Activated CD8-positive, alpha-beta memory T cell treated with anti-CD3 and anti-CD28 coated beads, Interleukin-2, amount 50 U/mL, for 1 hour (primary cell): ENCODE measurements around the gene SOCS4.
"Not testable (repeated sequence)": the region's sequence is repeated elsewhere in the genome, so short reads cannot be mapped to it uniquely, and the experiment has no call there.

ENCODE experiments used
- DNase-seq: peaks from one replicate; pipeline ENCODE4 v3.0.0-alpha.2; 2020; ENCODE audit errors: extremely low read depth

The SOCS4 gene, protein sequence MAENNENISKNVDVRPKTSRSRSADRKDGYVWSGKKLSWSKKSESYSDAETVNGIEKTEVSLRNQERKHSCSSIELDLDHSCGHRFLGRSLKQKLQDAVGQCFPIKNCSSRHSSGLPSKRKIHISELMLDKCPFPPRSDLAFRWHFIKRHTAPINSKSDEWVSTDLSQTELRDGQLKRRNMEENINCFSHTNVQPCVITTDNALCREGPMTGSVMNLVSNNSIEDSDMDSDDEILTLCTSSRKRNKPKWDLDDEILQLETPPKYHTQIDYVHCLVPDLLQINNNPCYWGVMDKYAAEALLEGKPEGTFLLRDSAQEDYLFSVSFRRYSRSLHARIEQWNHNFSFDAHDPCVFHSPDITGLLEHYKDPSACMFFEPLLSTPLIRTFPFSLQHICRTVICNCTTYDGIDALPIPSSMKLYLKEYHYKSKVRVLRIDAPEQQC

DNA sequence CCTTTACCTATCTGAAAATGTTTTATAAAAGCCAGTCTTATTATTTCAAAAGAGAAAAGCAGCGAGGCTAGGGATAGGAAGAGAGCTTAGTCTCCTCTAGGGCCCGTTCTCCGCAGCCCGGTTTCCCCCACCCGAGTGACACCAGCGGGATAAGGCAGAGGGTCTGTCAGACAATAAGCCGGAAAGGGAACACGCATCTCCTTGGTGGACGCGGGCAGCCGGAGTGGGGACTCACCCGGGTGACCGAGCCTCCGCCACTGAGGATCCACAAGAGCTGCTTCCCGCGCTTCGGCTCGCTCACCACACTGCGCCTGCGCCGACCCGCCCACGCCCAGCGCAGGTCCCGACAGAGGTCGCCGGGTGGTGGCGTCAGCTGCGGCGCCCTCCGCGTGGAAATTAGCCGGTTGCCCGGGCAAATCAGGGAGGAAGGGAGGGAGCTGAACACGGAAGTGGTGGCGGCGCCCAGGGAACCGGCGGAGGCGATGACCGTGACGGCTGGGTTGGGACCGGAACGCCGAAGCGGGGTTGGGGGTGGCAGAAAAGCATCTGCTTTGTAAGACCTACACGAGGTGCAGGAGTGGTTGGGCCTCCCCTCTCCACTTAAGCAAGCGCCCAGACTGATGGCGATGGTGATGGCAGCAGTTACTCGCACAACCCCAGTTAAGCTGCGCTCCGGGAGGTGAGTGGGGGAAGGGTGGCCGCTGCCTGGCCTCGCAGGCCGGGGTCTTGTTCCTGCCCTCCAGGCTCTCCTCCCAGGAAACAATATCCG, at the start of gene SOCS4, which contains the start of gene WDHD1:
TSS of gene SOCS4 (plus strand) at position 444 of the 769 bp plus-strand sequence. CDS start 15,806 bp downstream, outside the sequence.
TSS of gene WDHD1 (minus strand) at position 307 of the 769 bp plus-strand sequence. CDS start 312 bp downstream, outside the sequence.
- DNase-seq = peak; percentile 76

DNA sequence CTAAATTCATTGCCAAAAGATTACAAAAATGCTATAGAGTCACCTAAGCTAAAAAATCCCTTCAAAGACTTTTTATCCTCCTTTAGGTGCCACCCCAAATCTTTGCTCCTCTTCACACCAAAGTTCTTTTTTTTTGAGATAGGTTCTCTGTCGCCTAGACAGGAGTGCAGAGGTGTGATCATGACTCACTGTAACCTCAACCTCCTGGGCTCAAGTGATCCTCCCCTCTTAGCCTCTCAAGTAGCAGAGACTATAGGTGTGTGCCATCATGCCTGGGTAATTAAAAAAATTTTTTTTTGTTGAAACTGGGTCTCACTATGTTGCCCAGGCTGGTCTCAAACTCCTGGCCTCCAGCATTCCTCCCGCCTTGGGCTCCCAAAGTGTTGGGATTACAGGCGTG, 48.0 kb upstream of the SOCS4 start:
- DNase-seq = no peak

DNA sequence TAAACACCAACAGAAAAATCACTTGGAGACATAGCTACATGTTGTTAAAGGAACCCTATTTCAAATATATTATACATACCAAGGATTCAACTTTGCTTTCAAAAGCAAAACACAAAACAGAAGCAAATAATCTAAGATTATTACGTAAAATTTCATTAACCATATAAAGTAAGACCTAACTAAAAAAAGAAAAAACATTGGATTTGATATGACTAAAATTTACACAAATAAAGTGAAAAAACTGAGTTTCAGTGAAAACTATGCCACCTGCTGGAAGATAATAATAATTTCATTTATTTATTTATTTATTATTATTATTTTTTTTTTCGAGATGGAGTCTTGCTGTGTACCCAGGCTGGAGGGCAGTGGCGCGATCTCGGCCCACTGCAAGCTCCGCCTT, 45.3 kb upstream of the SOCS4 start:
- DNase-seq = no peak

DNA sequence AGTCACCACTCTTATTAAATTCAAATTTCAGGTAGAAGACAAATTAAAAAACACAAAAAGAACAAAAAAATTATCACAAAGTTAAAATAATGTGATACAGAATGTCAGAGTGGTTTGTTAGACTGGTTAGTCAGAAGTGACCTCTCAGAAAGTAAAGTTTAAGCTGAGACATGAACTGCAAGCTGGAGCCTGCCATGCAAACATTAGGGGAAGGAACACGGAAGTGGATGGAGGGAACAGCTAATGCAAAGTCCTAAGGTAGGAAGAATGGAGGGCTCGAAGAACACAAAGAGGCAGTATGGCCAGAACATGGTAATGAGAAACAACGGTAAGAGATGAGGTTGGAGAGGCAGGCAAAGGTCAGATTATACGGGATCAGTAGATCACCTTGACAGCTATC, 41.9 kb upstream of the SOCS4 start:
- DNase-seq = no peak

DNA sequence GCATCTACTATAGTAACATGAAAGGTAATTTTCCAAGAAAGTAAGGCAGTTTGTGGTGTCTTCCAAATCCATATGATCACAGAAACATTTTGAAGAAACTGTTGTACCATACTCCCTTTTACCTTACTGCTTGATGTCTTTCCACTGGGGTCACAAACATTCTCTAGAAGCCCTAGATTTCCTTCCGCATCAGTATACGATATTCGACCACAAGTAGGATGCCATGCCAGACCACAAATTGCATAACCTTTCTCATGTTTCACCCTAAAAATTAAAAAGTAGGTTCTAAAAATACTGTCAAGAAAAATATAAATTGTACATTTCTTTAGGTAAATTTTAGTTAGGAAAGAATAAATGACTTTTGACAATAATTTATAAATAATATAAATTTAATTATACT, 26.7 kb upstream of the SOCS4 start:
- DNase-seq = no peak

DNA sequence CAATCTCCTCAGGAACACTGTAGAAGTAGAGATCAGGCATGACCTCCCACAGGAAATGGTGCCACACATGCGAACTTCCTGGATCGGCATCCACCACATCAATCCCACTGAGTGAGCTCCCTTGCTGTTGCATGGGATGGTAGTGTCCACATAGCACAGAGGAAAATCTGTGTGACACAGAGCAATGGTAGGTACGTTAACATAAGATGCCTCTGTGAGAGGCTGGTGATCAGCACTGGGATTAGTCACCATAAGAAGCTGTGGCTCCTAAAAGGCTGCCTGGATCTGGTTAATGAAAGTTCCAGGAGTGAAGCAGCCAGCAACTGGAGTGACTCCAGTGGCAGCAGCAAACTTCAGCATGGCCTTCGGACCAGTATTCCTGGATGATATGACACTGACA, 22.0 kb upstream of the SOCS4 start:
- no peak for DNase-seq

DNA sequence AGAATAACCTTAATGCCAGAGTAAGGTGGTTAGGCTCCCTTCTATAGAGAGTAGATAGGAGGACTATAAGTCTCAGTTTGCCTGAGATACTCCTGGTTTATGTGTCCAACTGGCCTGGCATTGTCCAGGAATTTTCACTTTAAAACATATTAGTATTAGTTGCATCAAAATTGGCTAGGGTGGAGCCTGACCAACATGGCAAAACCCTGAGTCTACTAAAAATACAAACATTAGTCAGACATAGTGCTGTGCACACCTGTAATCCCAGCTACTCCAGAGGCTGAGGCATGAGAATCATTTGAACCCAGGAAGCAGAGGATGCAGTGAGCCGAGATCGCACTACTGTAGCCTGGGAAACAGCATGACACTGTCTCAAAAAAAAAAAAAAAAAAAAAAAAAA, 12.0 kb upstream of the SOCS4 start:
- no peak for DNase-seq

DNA sequence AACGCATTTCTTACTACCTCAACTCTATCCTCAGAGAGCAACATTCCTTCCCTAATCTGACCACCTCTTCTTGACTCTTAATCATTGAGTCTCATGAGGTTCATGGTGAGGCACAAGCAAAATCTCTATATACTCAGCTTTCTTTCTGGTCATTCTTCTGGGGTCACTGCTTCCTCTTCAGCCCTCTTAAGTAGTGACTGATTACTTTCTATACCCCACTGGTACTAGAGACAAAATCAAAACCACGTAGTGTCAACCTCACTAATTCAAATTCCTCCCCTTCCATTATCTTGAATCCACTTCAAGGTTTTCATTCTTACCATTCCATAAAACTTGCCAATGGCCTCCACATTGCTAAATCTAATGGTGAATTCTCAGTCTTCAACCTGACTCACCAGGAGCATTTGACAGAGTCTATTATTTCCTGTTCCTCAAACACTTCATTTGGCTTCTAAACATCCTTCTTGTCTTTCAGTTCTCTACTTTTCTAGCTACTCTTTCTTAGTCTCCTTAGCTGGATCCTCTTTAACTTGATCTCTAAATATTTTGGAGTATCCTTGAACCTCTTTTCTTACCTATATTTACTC, 7.0 kb upstream of the SOCS4 start:
- DNase-seq = no peak

DNA sequence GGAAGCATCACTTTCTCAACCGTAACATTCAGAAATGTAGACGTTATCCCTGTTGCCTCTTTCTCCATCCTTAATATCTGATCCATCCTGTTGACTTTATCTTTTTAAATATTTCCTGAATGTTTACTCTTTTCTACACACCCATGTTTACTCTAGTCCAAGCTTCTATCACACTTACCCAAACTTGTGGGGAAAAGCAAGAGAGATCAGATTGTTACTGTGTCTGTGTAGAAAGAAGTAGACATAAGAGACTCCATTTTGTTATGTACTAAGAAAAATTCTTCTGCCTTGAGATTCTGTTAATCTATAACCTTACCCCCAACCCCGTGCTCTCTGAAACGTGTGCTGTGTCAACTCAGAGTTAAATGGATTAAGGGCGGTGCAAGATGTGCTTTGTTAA, 2.7 kb upstream of the SOCS4 start:
- not testable (repeated sequence) for DNase-seq

DNA sequence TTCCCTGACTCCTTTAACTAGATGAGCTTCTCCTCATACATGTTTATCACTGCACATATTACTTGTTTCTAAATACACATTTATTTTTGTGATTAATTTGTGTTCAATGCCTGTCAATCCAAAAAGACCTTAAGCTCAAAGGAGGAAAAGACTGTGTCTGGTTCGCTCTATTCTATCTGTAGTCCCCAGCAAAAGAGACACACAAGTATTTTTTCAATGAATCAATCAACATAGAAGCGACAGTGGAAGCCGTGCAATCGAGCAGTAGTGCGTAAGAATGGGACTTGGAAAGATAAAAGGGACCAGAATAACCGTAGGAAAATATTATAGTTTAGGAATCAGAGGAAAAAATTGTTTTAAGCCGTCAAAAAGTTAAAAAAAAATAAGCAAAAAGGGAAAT, 1.1 kb upstream of the SOCS4 start:
- DNase-seq = no peak

DNA sequence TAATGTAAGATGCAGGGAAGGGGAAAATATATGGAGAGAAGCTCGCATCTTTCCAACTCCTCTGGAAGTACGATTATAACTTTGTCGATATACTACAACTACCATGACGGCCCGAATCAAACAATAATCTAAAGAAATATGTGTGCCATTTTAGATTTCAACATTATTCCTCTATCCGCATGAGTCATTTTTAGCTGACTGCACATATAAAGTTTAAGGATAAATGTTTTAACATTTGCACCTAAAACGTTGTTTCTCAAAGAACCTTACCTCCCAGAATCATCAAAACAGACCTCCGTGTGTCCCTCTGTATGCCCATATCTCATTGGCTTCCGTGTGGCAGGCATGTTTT, 619 bp upstream of the SOCS4 start:
- DNase-seq = no peak

DNA sequence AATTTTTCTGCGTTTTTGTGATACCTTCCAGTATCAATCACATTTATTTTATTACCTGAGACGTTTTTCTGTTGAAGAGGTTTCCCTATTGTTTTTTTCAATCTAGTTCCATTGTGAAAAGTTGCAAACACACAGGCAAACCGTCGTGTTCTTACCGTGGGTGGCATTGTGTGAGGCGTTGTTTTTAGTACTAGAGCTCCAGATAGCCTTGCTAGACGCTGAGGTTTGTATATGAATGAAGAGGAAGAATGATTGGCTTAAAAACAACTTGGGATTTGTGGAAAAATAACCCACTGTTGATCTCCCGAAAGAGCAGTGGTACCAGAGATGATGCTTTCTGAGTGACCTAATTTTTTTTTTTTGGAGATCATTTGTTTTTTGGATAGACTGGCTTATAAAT, 1.0 kb downstream of the SOCS4 start:
- no peak for DNase-seq

DNA sequence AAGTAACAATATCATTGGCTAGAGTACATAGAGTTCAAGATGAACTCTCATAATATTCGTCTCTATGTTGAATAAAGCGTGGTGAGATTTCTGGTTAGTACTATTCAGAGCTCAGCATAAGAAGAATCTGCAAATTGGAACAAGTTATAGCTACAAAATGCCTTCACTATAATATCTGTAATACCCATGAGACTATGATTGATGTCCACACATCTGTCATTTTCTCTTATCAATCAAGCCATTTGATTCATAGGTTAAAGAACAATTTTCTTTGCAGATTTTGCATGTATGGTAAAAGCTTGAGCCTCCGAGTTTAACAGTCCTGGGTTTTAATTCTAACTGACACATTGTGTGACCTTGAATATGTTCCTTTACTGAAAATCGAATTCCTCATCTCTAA, 1.4 kb downstream of the SOCS4 start:
- no peak for DNase-seq

DNA sequence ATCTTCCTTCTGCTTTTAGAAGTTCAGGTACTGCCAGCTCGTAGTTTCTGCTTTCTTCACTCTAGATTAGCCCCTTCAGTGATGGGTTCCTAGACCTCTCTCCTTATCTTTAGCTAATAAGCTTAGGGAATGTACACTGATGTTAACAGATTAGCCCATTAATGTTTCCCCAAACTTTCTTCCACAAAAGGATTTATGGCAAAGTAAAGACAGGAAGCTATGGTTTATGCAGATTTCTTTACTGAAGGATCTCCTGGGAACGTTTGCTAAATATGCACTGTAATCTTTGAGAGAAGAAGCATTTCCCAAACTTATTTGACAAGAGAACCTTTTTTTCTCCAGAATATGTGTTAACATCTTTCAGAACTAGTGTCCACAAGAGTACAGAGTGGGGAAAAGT, 4.2 kb downstream of the SOCS4 start:
- no peak for DNase-seq

DNA sequence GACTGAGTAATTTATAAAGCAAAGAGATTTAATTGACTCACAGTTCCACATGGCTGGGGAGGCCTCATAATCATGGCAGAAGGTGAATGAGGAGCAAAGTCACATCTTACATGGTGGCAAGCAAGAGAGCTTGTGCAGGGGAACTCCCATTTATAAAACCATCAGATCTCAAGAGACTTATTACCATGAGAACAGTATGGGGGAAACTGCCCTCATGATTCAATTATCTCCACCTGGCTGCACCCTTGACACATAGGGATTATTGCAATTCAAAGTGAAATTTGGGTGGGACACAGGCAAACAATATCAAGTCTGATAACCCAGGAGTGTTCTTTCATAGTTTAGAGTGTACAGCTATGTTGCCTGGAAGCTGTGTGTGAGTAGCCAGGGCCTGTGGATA, 11.0 kb downstream of the SOCS4 start:
- not testable (repeated sequence) for DNase-seq

DNA sequence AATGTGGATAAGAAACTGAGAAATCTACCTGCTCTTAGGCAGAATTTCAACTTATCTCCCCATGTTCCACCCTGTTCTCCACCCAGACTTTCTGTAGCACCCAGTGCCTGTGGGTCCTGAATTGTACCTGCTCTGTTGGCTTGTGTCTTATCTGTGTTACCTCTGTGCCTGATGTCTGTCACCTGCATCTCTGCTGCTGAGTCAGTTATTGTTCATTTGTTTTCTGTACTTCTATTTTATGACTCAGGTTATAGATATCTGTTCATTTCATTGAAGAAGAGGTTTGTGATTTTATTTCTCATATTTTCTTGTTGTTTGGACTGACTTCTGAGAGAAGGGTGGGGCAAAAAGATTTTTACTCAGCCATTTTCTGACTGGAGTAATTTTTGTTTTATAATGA, 11.7 kb downstream of the SOCS4 start:
- DNase-seq = no peak

DNA sequence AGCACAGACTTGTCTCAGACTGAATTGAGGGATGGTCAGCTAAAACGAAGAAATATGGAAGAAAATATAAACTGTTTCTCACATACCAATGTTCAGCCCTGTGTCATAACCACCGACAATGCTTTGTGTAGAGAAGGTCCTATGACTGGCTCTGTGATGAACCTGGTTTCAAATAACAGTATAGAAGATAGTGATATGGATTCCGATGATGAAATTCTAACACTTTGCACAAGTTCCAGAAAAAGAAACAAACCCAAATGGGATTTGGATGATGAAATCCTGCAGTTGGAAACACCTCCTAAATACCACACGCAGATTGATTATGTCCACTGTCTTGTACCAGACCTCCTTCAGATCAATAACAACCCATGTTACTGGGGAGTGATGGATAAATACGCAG, 16.5 kb downstream of the SOCS4 start:
- no peak for DNase-seq

DNA sequence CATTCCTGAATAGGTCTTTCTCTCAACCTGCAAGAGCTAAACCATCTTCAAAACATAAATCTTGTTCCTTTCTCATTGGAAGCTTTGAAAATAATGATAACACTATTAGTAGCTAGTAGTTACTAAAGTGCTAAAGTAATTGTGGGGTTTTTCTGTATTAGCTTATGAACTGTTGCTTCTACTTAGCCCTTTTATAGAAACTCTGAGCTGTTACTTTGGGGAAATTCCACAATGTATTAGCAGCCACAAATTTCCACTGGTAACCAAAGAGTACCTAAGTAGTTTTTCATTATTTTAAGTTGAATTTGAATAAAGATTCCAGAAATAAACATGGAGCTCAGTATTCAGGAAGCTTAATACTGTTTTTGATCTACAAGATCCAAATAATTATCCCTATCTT, 18.1 kb downstream of the SOCS4 start:
- DNase-seq = no peak

DNA sequence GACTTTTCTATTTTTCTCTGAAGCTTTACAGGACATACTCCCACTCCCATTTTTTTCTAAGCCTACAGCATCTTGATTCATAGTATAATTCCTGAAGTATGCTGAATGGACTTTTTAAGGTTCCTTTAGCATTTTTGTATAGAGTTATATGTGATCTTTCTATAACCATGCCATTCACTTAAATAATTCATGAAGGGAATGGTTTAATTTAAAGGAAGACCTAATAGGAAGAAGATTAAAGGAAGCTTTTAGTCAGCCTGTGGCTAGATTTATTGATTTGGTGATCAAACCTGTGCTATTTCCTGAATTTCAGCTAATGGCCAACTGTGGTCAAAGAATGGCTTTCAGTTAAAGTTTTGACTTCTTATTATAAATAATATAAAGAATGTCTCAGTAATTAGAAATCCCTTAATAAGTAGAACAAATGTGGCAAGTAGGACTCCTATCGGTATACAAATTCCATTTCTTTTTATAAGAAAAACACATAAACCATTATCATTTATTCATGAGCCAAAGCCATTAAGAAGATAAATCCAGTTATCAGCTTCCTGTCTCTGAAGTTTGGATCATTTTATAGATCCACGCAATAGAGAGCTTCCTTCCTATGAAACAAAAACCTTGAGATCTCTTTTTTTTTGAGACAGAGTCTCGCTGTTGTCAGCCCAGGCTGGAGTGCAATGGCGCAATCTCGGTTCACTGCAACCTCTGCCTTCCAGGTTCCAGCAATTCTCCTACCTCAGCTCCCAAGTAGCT, 20.4 kb downstream of the SOCS4 start:
- no peak for DNase-seq

DNA sequence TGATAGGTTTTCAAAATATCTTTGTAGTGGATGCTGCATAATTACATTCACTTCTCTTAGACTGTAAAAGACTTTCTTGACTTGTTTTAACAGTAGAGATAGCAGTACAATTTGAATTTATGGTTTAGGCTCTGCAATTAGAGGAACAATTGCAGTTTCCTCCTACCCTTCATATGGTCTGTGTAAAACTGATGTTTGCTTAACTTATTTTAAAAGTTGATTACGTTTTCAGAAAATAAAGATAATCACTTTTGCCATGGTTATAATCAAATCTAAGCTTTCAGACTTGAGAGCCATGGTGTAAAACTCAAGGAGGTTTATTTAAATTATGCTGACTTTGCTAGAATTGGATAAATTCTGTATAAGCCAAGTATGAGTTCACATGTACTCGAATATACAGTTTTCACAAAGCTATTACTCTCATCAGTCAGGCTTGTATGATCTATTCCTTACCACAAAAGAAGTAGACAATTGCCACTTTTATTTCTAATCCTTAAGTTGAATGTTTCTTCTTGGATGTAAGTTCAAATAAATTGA, 21.9 kb downstream of the SOCS4 start:
- DNase-seq = no peak

DNA sequence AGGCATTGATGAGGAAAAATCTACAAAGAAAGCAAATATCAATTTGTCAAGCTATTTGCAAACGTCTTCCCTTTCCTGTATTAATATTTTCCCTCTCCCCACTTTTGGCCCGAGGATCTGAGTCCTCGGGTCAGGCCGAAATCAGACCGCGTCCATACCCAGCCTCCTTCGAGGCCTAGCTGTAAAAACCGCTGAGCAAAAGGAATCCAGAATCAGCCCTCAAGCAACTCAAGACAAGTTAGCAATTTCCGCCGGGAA, 24.1 kb downstream of the SOCS4 start:
- no peak for DNase-seq
